H1 (cell line): ENCODE data around the gene TMEM203. TPM values are rescaled to one million over a fixed set of nuclear protein-coding genes. Genes with fewer than 3 reads are reported as not detected.

Experiments used
- CTCF ChIA-PET: fragments of 300-600 bp; sonication (Branson Sonifier 250); formaldehyde crosslinking; loops from one replicate; lab custom pipeline; 2021; ENCODE audit not compliant: partially characterized antibody; lab: Charles Lee
- POLR2A ChIA-PET: fragments of 300-600 bp; sonication (Branson Sonifier 250); formaldehyde crosslinking; loops from one replicate; lab custom pipeline; 2021; ENCODE audit warnings: inconsistent platforms; ENCODE audit not compliant: partially characterized antibody; lab: Charles Lee
- DNase-seq, 2 experiments: peaks; one replicate each; pipeline versions ENCODE4 v3.0.0 to v3.0.0-alpha.2; 2010 to 2022; ENCODE audit warnings: low spot score in 2 of 2, low read depth in 1 of 2, mixed read lengths in 1 of 2
- FAIRE-seq: peaks from 2 replicates; lab custom pipeline; 2011; peaks lifted over from hg19 to GRCh38; lab: Jason Lieb, UNC
- H2AFZ ChIP-seq: 2 replicates; pipeline ENCODE4 v1.8.1; 2012; ENCODE audit warnings: low read length, inconsistent platforms
- H2AK5ac ChIP-seq: 2 replicates; pipeline ENCODE4 v1.6.1; 2013; ENCODE audit warnings: low read depth, low read length
- H2BK120ac ChIP-seq: replicated peaks from 2 replicates; pipeline ENCODE3; 2013; ENCODE audit warnings: low read depth, low read length, inconsistent platforms
- H2BK12ac ChIP-seq: 2 replicates; pipeline ENCODE4 v1.6.1; 2013; ENCODE audit warnings: low read depth, low read length
- H2BK15ac ChIP-seq: 2 replicates; pipeline ENCODE4 v1.6.1; 2013; ENCODE audit warnings: low read length
- H2BK20ac ChIP-seq: 2 replicates; pipeline ENCODE4 v1.6.1; 2013; ENCODE audit warnings: low read length
- H2BK5ac ChIP-seq: 2 replicates; pipeline ENCODE4 v1.6.1; 2013; ENCODE audit warnings: low read depth, low read length
- H3K14ac ChIP-seq: 2 replicates; pipeline ENCODE4 v1.6.1; 2013; ENCODE audit warnings: inconsistent platforms; ENCODE audit not compliant: insufficient read length
- H3K18ac ChIP-seq: 2 replicates; pipeline ENCODE4 v1.6.1; 2013; ENCODE audit warnings: low read length; ENCODE audit errors: extremely low read depth
- H3K23ac ChIP-seq: 2 replicates; pipeline ENCODE4 v1.6.1; 2013; ENCODE audit warnings: inconsistent platforms; ENCODE audit not compliant: insufficient read length
- H3K23me2 ChIP-seq: 2 replicates; pipeline ENCODE4 v1.6.1; 2013; ENCODE audit warnings: low read depth, low read length
- H3K27ac ChIP-seq: 2 replicates; pipeline ENCODE4 v1.6.1; 2011; ENCODE audit warnings: low read depth, low read length, inconsistent platforms
- H3K27me3 ChIP-seq, 4 experiments: replicated peaks in 1 of 4; 1 replicate in 1 of 4; 2 replicates in 3 of 4; pipeline versions ENCODE4 v1.6.1 to v1.8.1; 2011 to 2013; ENCODE audit warnings: low read length in 3 of 4, mild to moderate bottlenecking in 3 of 4, inconsistent platforms in 2 of 4, mixed read lengths in 2 of 4, moderate library complexity in 1 of 4; ENCODE audit not compliant: control insufficient read depth in 3 of 4, insufficient read depth in 3 of 4; ENCODE audit errors: extremely low read depth in 1 of 4
- H3K36me3 ChIP-seq, 4 experiments: 2 replicates each; pipeline versions ENCODE4 v1.6.1 to v1.8.1; 2011 to 2013; ENCODE audit warnings: mild to moderate bottlenecking in 4 of 4, low read length in 3 of 4, moderate library complexity in 2 of 4, control low read depth in 1 of 4, inconsistent platforms in 1 of 4; ENCODE audit not compliant: insufficient read depth in 4 of 4, control insufficient read depth in 2 of 4
- H3K4ac ChIP-seq: replicated peaks from 2 replicates; pipeline ENCODE3; 2013; ENCODE audit warnings: low read length, low read depth, mixed read lengths, inconsistent platforms; ENCODE audit not compliant: insufficient read length
- H3K4me1 ChIP-seq, 4 experiments: replicated peaks in 1 of 4; 1 replicate in 1 of 4; 2 replicates in 3 of 4; pipeline versions ENCODE4 v1.6.1 to v1.8.1; 2011 to 2013; ENCODE audit warnings: low read length in 3 of 4, inconsistent platforms in 2 of 4, mixed read lengths in 1 of 4; ENCODE audit not compliant: insufficient read depth in 4 of 4, control insufficient read depth in 3 of 4
- H3K4me2 ChIP-seq, 2 experiments: 2 replicates each; pipeline versions ENCODE4 v1.6.1 to v1.8.1; 2011 to 2013; ENCODE audit warnings: low read depth in 2 of 2, low read length in 2 of 2, control low read depth in 1 of 2, inconsistent platforms in 1 of 2, mild to moderate bottlenecking in 1 of 2; ENCODE audit not compliant: insufficient read depth in 1 of 2
- H3K4me3 ChIP-seq, 4 experiments: fragments of 200-600, 300-600 bp in 1 of 4; sonication (generic), shearing (Covaris generic), sonication (Bioruptor Twin) in 1 of 4; 2 replicates each; pipeline versions ENCODE4 v1.5.1 to v1.8.1; 2011 to 2016; ENCODE audit warnings: low read length in 4 of 4, low read depth in 3 of 4, control low read depth in 2 of 4, inconsistent platforms in 2 of 4, mild to moderate bottlenecking in 2 of 4, mixed read lengths in 1 of 4, moderate library complexity in 1 of 4; ENCODE audit not compliant: insufficient read depth in 2 of 4; ENCODE audit errors: extremely low read depth in 1 of 4
- H3K56ac ChIP-seq: replicated peaks from 2 replicates; pipeline ENCODE3; 2013; ENCODE audit warnings: low read depth, mild to moderate bottlenecking, mixed read lengths, low read length, inconsistent platforms; ENCODE audit not compliant: insufficient read length
- H3K79me1 ChIP-seq: 2 replicates; pipeline ENCODE4 v1.6.1; 2013; ENCODE audit warnings: low read depth, low read length, control low read depth
- H3K79me2 ChIP-seq, 2 experiments: 2 replicates each; pipeline versions ENCODE4 v1.6.1 to v1.8.1; 2012 to 2013; ENCODE audit warnings: low read length in 2 of 2, mild to moderate bottlenecking in 2 of 2, inconsistent platforms in 1 of 2; ENCODE audit not compliant: insufficient read depth in 2 of 2, control insufficient read depth in 1 of 2
- H3K9ac ChIP-seq, 4 experiments: replicated peaks in 1 of 4; 1 replicate in 1 of 4; 2 replicates in 3 of 4; pipeline versions ENCODE4 v1.6.1 to v1.8.1; 2011 to 2013; ENCODE audit warnings: low read depth in 3 of 4, low read length in 3 of 4, control low read depth in 2 of 4, mild to moderate bottlenecking in 2 of 4, moderate library complexity in 2 of 4, inconsistent platforms in 1 of 4; ENCODE audit errors: extremely low read depth in 1 of 4
- H3K9me3 ChIP-seq, 2 experiments: 2 replicates each; pipeline versions ENCODE4 v1.6.1 to v1.8.1; 2012 to 2013; ENCODE audit warnings: mild to moderate bottlenecking in 2 of 2, moderate library complexity in 2 of 2, control low read depth in 1 of 2, inconsistent platforms in 1 of 2, low read depth in 1 of 2, low read length in 1 of 2, mixed read lengths in 1 of 2; ENCODE audit not compliant: insufficient read depth in 2 of 2
- H4K20me1 ChIP-seq, 2 experiments: replicated peaks in 1 of 2; 2 replicates each; pipeline versions ENCODE3 to v1.8.1; 2011 to 2013; ENCODE audit warnings: inconsistent platforms in 2 of 2, low read length in 2 of 2, mild to moderate bottlenecking in 1 of 2; ENCODE audit not compliant: insufficient read depth in 2 of 2, control insufficient read depth in 1 of 2
- H4K5ac ChIP-seq: 2 replicates; pipeline ENCODE4 v1.6.1; 2013; ENCODE audit warnings: low read length, low read depth, mixed read lengths, inconsistent platforms; ENCODE audit not compliant: insufficient read length
- H4K8ac ChIP-seq: 2 replicates; pipeline ENCODE4 v1.8.0; 2013; ENCODE audit warnings: mild to moderate bottlenecking, moderate library complexity, low read length, inconsistent platforms; ENCODE audit not compliant: insufficient read depth; ENCODE audit errors: extremely low read depth
- H4K91ac ChIP-seq: replicated peaks from 2 replicates; pipeline ENCODE3; 2013; ENCODE audit warnings: low read length, mixed read lengths, inconsistent platforms; ENCODE audit not compliant: insufficient read length
- WGBS, 2 experiments: shearing (Covaris generic) in 1 of 2; methylation state at CpG; one replicate each; pipeline versions ENCODE4 v1.1.6 to v1.1.7; 2013 to 2015; ENCODE audit warnings: low lambda C conversion rate in 2 of 2, mixed read lengths in 2 of 2, inconsistent platforms in 1 of 2, low coverage in 1 of 2, missing lambda C conversion rate in 1 of 2; ENCODE audit not compliant: insufficient replicate concordance in 2 of 2, insufficient coverage in 1 of 2, insufficient read length in 1 of 2; ENCODE audit errors: extremely low coverage in 1 of 2, missing lambda C conversion rate in 1 of 2; 5-methylcytosine and 5-hydroxymethylcytosine counted together
- polyA plus RNA-seq, 7 experiments: library from polyadenylated mRNA; depleted of rRNA in 3 of 7; stranded (reverse) in 5 of 7; unstranded in 2 of 7; fragments of >200 nt in 5 of 7; fragments of 200-250 nt in 2 of 7; gene quantifications; 1 replicate in 5 of 7; 2 replicates in 1 of 7; 4 replicates in 1 of 7; pipeline versions ENCODE4 v1.2.1 to v1.2.3, GENCODE V29; 2011 to 2013; ENCODE audit warnings: missing spikeins in 2 of 7, mixed read lengths in 2 of 7
- total RNA-seq: library from RNA; stranded (reverse); fragmentation: NEBNext Ultra II Directional; extraction: Animal tissue kit (Norgen Biotek cat#: 25700); gene quantifications from 2 replicates; pipeline ENCODE4 v1.2.1, GENCODE V29; 2021
- TF ChIP-seq, protein P1 (sequence below): IDR thresholded peaks from 2 replicates; pipeline ENCODE4 v1.6.1; 2012; ENCODE audit warnings: low read length, inconsistent platforms

Gene TMEM203
- total and polyA plus RNA-seq, 2 of the 8 experiments (the other 6 are each of a cell fraction or from before 2014, with no cell fraction given) = 44.1 to 57.1 TPM

DNA sequence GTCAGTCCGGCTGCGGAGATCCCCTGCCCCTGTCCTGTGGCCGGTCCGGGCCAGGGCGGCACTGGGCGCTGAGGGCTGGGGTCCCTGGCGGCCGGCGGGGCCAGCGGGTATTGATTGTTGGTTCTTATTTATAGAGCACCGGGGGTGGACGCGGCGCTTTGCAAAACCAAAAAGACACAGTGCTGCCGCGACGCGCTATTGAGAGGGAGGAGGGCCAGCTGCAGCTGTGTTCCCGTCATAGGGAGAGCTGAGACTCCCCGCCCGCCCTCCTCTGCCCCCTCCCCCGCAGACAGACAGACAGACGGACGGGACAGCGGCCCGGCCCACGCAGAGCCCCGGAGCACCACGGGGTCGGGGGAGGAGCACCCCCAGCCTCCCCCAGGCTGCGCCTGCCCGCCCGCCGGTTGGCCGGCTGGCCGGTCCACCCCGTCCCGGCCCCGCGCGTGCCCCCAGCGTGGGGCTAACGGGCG lies 38.1 kb downstream of the TMEM203 start:
- Histone ChIP-seq H2BK120ac (no peak overlapping the region), H4K20me1 (peaks cover 0 to 13% of the 10 kb centered on the region in 2 experiments), H4K5ac (no peak overlapping the region), H3K18ac (no peak overlapping the region), H3K23me2 (peaks cover 15% of the 10 kb centered on the region; the same call in 1 of the 2 replicates), H3K56ac (no peak overlapping the region), H3K4me2 (peak overlapping the region; percentile 68 to 96; a peak in 3 of 4 replicates), H4K8ac (no peak overlapping the region), H4K91ac (no peak overlapping the region), H3K4ac (no peak overlapping the region), H3K9me3 (no peaks in the 10 kb centered on the region), H3K4me1 (peaks cover 0 to 23% (median 15%) of the 10 kb centered on the region in 4 experiments; a peak in 6 of 7 replicates), H3K23ac (no peak overlapping the region), H3K36me3 (no peaks in the 10 kb centered on the region; a peak in 1 of 8 replicates), H2BK20ac (no peak overlapping the region), H3K4me3 (peak overlapping the region in 1 of 4 experiments; percentile 65; a peak in 2 of 8 replicates), H3K79me2 (no peaks in the 10 kb centered on the region), H3K27ac (no peak overlapping the region), H2AFZ (no peak overlapping the region), H3K27me3 (peaks cover 54 to 99% (median 85%) of the 10 kb centered on the region in 4 experiments), H2AK5ac (no peak overlapping the region), H3K14ac (no peak overlapping the region), H3K9ac (no peak overlapping the region), H3K79me1 (no peaks in the 10 kb centered on the region; the same call in 1 of the 2 replicates), H2BK12ac (no peak overlapping the region), H2BK5ac (no peak overlapping the region), H2BK15ac (no peak overlapping the region)
- CTCF ChIA-PET = interaction anchor here (1.0 kb wide), 1 partner anchor 104 kb away, joined by 4 read pairs; no protein-coding TSS in a partner anchor
- POLR2A ChIA-PET = interaction anchor here (1.0 to 3.0 kb wide), 3 partner anchors 8 to 43 kb away, joined by 3 to 14 read pairs (median 5); no protein-coding TSS in a partner anchor
- WGBS, 2 experiments = 32% methylated on average over 17 of the region's 44 CpGs; no CpG with 5 or more reads in 1 of the 2 experiments
- TF ChIP-seq, protein P1, sequence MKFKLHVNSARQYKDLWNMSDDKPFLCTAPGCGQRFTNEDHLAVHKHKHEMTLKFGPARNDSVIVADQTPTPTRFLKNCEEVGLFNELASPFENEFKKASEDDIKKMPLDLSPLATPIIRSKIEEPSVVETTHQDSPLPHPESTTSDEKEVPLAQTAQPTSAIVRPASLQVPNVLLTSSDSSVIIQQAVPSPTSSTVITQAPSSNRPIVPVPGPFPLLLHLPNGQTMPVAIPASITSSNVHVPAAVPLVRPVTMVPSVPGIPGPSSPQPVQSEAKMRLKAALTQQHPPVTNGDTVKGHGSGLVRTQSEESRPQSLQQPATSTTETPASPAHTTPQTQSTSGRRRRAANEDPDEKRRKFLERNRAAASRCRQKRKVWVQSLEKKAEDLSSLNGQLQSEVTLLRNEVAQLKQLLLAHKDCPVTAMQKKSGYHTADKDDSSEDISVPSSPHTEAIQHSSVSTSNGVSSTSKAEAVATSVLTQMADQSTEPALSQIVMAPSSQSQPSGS = no peak
- DNase-seq (no peak), FAIRE-seq (no peak)
